Erythroblast (primary cell): Measurements from ENCODE around the gene CMTR1.

Experiments used
- GATA1 ChIP-seq: IDR thresholded peaks from 2 replicates; pipeline ENCODE4 v1.6.1; 2011; ENCODE audit warnings: low read depth, mild to moderate bottlenecking, control low read depth, low read length, moderate library complexity
- POLR2A ChIP-seq: IDR thresholded peaks from 2 replicates; pipeline ENCODE4 v1.6.1; 2011; ENCODE audit warnings: mild to moderate bottlenecking, low read length

- no peak for TF ChIP-seq POLR2A
- TF ChIP-seq GATA1: no peak
These were observed 52.3 kb downstream of the CMTR1 start for GRCh38 chr6:37485291-37485702.
